ENCODE results near the gene POR.
A peak's percentile ranks its signal among the peaks of the same experiment; 100 is the strongest.

The POR gene

DNA sequence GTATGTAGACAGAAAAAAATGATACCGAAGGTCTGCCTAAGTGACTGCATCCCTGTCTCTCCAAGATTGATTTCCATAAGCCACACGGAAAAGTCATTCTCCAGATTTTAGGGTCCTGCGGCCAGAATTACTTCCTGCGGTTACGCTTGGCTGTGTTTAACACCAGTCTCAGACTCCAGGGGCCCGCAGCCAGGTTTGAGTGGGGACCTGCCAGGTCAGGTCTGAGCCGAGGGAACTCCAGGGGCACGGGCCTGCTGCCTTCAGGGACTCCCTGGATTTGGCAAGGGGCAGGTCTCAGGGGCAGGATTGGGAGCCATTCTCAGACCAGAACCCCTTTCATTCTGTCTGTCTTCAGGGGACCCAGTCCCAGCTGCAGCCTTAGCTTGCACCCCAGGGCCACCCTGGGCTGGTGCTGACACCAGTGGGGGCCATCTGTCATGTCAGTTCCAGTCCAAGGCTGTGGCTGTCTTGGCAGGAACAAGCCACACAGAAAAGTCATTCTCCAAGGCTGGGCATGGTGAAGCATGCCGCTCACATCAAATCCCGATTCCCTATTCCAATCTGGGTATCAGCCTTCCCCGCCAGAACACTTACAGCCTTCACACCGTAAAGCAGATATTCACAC is 40.5 kb downstream of the POR start:
- DNase-seq, result no peak

DNA sequence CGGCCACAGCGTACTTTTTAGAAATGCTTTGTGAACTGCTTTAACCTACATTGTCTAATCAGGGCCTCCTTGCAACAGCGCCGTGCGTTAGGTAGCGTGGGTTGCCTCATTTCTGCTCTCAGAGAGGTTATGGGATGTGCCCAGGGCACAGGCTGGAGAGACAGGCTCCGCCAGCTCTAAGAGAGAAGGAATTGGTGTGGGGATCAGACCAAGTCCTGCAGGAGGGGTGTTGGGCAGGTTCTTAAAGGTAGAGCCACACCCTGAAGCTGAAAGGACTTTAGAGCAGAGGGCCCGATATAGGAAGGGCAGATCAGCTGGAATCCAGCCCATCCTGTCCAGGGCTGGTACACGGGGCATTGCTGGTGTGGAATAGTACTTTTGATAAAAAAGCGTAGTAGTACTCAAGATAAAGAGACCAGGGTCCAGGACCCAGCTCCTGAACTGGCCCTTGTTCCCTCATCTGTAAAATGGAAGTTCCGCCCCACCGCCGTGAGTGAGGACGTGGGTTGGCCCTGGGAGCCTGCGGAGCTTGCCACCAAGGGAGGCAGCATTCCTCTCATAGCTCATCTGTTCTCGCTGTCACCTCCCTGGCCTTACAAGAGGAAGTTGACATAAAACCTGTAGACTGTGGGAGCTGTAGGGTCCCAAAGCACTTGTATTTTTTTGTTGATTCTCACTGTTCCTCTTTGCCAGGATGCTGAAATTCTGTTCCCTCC is 42.2 kb downstream of the POR start:
- DNase-seq, result peak; percentile 90

DNA sequence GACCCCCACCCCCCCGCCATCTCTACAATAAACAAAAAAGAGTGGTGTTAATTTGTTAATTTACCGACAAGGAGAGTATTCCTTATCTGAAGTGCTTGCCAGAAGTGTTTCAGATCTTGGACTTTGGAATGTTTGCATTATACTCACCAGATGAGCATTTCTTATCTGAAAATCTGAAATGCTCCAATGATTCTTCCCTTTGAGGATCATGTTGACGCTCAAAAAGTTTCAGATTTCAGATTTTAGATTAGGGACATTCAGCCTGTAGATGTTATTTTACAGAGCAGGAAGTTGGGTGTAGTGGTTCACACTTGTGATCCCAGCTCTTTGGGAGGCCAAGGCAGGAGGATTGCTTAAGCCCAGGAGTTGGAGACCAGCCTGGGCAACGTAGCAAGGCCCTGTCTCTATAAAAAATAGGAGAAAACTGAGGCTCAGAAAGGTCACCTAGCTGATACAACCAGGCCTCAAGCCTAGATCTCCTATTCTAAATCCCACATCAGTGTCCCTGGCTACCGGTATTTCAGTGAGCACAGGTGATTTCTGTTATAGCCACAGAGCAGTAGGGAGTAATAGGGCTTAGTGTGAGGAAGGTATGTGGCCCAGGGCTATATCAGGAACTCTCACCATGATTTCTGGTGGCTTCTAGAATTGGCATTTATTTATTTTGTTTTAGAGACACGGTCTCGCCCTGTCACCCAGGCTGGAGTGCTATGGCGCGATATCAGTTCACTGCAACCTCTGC is 44.0 kb downstream of the POR start:
- DNase-seq, result no peak

DNA sequence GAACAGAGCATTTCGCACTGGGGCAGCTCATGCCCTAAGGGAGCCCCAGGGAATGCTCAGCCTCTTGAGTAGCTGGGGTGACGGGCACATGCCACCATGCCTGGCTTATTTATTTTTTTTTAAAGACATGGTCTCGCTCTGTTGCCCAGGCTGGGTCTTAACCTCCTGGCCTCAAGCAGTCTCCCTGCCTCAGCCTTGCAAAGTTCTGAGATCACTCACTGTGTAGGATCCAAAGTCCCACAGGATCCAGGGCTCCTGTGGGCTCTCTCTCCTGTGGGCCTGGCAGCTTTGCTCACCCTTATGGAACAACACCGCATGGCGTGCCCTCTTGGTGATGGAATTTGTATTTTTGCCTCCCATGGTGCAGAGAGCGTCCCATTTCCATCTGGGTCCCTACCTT is 45.4 kb downstream of the POR start:
- no peak for DNase-seq

DNA sequence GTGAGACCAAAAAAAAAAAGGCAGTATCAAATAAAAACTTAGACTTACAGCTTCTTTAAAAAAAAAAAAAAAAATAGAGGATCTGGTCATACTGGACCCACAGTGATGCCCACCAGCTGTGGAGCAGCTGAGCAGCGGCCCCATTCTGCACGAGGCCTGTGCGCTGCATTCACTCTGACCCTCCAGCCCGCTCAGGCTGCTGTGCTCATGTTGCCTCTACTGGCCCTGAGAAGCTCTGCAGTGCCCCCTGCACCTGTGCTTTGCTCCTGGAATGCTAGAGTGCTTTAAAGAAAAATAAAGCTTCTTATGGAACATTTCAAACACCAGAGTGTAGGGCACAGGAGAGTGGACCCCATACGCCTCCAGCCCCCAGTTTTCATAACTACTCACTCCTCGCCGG is 46.3 kb downstream of the POR start:
- DNase-seq, result no peak

DNA sequence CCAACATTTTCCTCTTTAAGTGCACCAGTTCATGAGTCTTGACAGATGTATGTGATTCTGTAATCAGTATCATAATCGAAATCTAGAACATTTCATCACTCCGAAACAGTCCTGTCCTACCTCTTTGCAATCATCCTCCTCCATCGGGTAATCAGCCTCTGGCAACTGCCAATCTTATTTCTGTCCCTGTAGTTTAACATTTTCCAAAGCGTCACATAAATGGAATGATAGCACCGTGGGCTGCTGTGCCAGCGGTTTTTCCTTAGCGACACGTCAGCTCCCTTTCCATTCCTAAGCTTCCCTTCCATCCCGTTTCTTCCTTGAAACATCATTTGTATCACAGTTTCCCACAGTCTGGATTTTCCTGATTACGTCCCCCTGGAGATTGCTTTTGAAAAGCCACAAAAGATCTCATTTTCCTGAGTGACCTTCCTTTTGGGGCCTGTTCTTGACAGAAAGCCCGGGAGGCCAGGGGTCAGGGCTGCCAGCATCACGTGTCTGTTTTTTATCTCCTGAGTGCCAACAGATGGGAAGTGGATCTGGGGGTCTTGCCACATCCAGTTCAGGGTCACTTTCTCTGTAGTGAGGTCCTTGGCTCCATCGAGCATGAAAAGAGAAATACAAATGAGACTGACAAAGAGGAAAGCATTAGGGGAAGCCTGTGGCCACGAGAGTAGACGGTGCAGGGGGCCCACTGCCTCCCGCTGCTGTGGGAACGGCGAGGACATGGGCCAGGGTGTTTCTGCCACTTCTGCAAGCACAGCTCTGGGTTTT is 47.8 kb downstream of the POR start:
- DNase-seq, result no peak

DNA sequence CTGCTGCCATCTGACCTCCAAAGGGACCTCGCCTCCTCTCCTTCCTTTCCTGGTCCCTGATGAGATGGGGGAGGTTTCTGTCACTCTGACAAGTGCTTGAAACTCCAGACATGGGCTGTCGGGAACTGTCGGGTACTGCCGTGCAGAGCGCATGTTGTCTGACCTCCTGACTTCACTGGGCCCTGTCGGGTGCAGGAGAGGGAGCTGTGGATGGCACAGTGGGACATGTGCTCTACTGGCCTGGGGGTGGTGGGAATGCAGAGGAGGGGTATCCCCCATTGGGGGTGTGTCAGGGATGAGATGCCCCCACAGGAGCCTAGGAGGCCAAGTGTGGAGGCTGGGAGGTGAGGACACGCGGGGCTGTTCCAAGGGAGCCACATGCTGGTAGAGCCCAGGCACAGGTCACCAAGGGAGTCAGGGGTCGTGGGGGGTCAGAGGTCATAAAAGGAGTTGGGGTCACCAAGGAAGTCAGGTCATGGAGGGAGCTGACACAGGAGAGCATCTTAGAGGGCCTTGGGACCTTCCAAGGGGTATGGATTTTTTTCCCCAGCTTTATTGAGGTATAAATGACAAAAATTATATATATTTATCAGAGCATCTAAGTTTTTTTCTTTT is 48.5 kb downstream of the POR start:
- no peak for DNase-seq

DNA sequence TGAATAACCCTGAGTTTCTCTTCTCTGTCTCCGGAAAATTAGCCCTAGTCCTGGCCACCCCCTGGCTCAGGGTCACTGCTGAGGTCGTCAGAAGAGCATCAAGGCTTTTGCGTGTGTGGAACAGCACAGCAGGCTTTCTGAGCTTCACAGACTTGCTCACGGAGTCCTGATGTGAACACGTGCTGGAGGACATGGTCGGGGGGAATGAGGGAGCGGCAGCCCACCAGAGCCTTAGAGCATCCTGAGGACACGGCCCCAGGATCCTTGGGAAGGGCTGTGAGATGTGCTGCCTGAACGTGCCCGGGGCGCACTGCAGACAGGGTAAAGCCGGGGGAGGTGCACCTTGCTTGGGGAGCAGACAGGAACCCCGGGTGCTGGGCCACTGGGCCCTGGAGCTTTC is 50.7 kb downstream of the POR start:
- peak; percentile 52 for DNase-seq

DNA sequence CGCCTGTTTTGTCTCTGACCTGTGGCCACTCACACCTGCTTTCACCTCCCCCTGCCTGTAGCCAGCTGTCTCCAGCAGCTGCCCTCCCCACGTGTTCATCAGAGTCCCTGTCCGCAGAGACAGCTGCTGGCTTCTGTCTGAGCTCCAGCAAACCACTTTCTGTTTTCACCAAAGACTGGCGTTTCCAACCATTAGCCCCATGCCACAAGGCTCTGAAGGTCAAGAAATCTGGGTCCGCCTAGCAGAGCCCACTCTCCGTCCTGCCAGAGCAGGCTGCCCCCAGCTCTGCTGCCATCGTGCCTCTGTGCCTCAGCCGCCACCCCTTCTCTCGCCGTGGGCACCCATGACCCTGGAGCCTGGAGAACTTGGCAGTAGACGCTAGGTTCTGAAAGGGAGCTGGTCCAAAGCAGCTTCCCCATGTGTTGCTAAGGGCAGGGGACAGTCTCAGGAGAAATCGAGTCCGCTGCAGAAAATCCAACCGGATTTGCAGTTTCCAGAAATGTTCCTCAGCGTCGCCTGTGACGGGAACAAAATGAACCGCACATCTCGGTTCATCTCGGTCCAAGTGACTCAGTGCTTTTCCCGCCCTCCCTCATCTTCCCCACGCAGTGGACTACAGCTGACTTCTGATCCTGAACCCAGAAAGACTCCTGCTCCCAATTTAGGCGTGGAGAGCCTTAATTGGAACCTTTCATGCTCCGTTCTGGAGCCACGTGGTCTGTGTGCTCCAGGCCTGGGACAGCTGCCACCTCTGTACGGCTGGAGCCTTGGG is 51.4 kb downstream of the POR start:
- DNase-seq, result no peak

DNA sequence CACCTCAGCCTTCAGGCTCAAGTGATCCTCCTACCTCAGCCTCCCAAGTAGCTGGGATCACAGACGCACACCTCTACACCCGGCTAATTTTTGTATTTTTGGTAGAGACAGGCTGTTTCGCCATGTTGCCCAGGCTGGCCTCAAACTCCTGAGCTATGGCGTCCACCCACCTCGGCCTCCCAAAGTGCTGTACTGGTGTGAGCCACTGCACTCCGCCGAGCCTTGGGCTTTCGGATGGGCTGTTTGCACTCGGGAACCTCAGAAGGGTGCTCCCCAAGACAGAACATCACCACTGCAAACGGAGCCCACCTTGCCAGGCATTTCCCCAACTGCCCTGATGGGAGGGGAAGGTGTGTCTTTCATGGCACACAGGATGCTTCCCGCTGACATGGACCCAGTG is 52.1 kb downstream of the POR start:
- DNase-seq, result no peak

DNA sequence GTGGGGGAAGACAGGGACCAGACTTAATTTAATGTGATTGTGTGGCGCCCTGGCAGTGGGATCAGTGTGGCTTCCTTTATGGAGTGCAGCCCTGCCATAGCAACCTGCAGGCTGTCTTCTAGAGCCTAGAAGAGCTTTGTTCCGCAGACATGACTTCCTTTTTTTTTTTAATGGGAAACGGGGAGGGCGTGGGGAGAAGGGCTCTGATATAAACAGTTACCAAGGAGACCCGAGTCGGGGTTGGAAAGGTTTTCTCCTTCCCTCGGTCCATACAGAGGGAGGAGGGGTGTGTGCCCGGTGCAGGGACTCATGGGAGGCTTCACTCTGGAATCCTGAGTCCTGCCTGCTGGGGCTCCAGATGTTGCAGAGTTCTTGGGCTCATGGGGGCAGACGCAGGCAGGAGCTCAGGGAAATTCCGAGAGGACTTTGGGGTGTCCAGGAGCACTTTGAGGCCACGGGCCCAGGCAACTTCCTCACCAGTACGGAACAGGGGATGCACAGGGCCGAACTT is 52.6 kb downstream of the POR start:
- no peak for DNase-seq

DNA sequence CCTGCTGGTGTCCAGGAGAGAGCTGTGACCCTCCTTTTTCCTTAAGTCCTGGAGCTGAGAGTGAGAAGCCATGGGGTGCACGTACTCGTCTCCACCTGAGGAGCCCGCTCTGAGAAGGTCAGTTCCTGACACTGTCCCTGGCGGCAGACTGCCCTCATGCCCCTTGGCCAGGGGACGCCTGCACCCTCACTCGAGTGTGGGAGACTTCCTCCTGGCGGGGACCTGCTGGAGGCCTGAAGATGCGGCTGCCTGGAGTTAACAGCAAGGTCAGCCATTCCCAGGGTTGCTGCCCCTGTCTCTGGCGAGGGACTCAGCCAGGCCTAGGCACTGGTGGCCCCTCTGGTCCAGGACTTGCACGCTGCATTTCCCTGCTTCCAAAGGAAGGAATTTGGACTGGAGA is 53.1 kb downstream of the POR start:
- DNase-seq, result no peak

DNA sequence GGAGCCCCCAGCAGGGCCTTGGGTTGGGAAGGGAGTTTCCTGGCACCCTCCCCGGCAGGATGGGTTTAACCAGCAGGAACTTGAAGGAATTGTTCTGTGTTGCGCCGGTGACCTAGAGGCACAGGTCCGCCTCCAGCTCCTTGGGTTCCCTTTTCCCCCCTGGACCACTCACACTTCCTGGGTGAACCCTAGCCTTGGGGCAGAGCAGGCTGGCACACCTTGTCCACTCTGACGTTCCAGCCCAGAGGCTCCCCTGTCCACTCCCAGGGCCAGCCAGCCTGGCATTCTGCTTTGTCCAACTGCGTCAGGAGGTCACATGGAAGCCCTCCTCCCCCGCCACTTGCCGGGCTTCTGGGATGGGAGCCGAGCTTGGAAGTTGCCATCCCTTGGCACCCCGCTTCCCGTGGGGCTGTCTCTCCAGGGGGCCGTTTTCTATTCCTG is 53.6 kb downstream of the POR start:
- no peak for DNase-seq

DNA sequence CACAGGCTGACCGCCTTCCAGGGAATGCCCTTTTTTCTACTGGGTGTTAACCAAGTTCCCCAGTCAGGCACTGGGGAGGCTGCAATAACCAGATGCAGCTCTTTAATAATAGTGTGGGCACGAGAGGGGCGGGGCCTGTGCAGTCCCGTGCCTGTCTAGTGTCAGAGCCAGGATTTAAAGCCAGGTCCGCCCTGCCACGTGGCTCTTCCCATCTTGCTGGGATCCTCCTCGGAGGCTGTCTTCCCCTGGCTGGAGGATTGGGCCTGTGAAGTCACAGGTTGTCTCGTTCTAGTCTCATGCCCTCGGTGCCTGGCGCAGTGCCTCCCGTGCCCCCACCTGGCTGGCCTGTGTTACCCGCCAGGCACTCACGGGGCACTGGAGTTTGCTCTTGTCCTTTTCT is 54.2 kb downstream of the POR start:
- DNase-seq, result no peak

DNA sequence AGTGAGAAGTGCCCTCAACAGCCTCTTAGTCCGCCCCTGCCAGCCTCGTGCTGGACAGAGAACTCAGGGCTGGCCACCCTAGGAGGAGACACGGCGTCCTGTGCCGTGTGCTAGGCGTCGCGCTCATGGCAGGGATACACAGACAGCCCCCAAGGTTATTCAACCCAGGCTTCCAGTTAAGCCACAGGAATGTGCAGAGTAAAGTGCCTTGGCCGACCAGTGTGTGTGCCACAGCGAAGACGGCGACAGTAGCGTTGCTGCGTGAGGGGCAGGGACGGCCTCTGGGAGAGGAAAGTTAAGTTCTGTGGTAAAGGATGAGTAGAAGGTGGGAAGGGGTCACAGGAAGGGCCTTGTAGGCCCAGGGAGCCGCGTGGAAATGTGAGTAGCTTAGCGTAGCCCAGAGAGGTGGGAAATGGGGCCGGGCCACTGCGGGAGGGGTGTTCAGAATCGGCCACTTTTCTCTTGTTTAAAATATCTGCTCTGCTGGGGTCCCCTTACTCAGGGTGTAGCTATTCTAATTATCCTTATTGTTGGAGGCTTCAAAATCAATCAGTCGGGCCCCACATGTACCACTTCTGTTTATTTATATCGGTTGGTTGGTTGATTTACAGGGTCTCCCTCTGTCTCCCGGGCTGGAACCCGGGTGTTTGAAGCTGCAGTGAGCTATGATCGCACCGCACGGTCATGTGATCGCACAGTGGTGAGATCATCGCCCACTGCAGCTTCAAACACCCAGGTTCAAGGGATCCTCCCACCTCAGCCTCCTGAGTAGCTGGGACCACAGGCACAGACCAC is 54.9 kb downstream of the POR start:
- peak; percentile 60 for DNase-seq

DNA sequence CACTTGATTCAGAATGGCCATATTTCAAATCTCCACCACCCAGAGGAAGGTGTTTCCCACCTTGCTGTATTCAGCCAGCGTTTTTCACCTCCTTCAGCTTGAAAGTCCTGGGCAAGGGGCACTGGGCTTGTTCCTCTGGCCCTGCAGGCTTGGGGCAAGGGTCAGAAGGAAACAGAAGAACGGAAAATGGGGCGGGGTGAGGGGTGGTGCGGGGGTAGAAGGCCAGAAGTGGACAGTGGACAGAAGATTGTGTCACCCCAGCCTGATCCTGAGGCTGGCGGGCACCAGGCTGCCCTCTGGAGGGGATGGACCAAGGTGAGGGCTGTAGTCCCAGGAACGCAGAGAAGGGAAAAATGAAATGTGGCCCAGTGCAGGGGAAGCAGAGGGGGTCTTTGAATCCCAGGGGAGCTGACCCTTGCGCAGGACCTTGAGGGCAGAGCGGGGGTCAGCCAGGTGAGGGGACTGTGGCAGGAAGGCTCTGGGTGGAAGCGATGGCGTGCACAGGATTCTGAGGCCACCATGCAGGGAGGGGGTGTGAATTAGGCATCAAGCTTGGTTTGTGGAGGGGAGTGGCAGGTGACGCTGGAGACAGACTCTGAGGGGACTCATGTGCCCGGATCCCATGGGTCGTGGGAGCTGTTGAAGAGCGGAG is 56.5 kb downstream of the POR start:
- DNase-seq, result no peak

DNA sequence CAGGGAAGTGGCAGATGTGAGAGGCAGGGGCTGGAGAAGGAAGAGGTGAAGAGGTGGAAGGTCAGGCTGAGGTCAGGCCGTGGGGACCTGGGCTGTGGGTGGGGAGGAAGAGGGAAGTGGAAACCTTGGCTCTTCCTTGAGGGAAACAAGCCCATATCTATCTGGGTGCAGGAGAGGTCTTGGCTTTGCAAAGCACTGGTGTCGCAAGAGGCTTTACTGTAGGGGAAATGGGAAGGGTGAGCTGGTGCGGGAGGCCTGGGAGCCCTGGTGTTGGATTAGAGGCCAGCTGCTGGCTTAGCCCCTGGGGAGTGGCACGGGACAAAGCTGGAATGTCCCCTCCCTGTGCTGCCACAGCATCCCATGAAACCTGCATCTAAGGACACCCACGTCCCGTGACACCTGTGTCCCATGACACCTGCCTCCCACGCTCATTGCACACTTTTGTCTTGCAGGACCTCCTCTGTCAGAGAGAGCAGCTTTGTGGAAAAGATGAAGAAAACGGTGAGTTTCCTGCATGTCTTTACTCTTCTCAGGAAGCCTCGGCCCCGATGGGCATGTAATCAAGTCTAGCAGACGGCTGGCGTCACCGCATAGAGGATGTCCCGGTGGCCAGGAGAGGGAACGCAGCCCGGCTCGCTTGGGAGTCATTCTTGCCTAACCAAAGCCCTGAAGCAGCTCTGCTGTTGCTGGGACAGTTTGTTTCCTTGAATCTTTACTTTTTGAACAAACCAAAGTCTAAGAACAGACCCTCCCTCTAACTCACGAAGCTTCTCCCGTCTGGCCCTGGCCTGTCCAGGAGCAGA is 57.2 kb downstream of the POR start:
- DNase-seq, result peak; percentile 75

DNA sequence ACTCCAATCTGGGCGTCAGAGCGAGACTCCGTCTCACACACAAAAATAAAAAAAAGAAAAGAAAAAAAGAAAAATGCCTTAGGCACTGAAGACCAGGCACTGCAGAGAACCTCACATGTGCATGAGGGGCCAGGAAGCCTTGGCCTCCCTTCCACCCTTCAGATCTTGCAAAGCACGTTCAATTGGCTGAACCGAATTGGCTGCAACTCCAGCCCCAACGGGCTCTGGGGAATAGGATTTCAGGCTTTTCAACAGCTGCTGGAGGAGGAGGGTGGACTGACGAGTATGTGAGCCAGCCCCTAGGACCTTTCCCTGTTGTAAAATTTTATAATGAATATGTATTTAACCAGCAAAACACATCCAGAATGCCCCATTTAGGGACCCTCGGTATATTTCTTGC is 62.8 kb downstream of the POR start:
- DNase-seq, result no peak

DNA sequence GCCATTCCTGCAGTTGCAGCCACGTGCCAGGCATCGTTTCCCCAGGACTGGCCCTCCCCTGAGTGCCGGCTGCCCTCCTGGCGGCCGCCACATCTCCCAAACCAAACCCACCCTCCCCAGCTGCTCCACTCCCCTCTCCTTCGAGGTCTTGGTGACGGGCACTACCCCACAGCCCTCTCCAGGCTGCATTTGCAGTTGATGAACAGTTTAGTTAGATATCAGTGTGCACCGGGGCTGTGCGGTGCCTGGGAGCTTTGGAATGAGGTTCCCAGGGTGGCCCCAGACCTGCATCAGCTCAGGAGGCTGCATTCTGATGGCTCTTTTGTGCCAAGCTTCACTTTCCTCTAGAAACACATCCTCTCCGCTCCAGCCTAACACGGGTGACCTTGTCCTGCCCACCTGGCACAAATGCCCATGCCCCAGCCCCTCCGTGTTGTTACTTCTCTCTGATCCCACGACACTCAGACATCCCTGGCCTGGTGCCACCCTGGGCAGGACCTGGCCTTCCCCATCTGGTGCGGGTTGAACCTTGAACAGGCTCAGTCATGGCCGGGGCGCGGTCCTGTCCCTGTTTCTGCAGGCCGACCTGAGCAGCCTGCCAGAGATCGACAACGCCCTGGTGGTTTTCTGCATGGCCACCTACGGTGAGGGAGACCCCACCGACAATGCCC is 64.9 kb downstream of the POR start:
- no peak for DNase-seq

All from islet precursor cell (in vitro differentiated cells).